ENCODE results near the gene SNTA1.

SNTA1 gene

DNA sequence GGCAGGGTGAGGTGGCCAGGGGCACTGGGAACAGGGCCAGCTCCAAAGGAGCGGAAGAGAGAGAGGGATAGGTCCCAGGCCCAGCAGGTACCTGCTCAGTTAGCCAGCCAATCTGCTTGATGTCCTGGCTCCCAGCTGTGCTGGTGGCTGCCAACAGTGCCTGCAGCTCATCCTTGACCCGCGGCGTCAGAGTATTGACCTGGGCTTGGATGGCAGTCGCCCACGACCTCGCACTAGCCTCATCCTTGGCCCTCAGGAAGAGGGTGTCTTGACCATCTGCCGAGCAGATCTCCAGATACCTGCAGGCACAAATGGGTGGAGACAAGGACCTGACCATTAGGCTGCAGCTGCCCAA, 31.1 kb downstream of the SNTA1 start:
- Histone ChIP-seq H3F3A (ENCODE audit: insufficient read depth) (0 out of 2 replicates have a peak, but pooled peaks cover 4% of the 10 kb centered on the region), H3K27me3 (ENCODE audit: low read length) (no peaks in the 10 kb centered on the region), H3K4me2 (ENCODE audit: low read depth, low read length, poor library complexity, severe bottlenecking) (no peak overlapping the region), H3K9me2 (replicated peaks; ENCODE audit: insufficient read depth, low read length) (no peaks in the 10 kb centered on the region), H2AFZ (ENCODE audit: low read depth, low read length, severe bottlenecking) (no peak overlapping the region), H3K9ac (ENCODE audit: low read length) (no peak overlapping the region), H3K4me3 (ENCODE audit: insufficient read depth, low read length, poor library complexity, severe bottlenecking) (no peak overlapping the region), H3K9me3 (ENCODE audit: insufficient read depth, low read length) (no peaks in the 10 kb centered on the region), H4K20me1 (ENCODE audit: low read depth, low read length) (no peaks in the 10 kb centered on the region), H3K36me3 (ENCODE audit: low read length) (no peaks in the 10 kb centered on the region), H3K27ac (ENCODE audit: low read depth, low read length) (no peak overlapping the region), H3K79me2 (ENCODE audit: insufficient read depth, low read length) (no peaks in the 10 kb centered on the region)
- TF ChIP-seq, protein P1, sequence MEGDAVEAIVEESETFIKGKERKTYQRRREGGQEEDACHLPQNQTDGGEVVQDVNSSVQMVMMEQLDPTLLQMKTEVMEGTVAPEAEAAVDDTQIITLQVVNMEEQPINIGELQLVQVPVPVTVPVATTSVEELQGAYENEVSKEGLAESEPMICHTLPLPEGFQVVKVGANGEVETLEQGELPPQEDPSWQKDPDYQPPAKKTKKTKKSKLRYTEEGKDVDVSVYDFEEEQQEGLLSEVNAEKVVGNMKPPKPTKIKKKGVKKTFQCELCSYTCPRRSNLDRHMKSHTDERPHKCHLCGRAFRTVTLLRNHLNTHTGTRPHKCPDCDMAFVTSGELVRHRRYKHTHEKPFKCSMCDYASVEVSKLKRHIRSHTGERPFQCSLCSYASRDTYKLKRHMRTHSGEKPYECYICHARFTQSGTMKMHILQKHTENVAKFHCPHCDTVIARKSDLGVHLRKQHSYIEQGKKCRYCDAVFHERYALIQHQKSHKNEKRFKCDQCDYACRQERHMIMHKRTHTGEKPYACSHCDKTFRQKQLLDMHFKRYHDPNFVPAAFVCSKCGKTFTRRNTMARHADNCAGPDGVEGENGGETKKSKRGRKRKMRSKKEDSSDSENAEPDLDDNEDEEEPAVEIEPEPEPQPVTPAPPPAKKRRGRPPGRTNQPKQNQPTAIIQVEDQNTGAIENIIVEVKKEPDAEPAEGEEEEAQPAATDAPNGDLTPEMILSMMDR (IDR thresholded peaks at IDR 0.05; ENCODE audit: insufficient read depth, low read length, poor library complexity, severe bottlenecking) = no peak
- TF ChIP-seq EZH2phosphoT487 (conservative IDR thresholded peaks at IDR 0.05; ENCODE audit: low read length) = no peak

DNA sequence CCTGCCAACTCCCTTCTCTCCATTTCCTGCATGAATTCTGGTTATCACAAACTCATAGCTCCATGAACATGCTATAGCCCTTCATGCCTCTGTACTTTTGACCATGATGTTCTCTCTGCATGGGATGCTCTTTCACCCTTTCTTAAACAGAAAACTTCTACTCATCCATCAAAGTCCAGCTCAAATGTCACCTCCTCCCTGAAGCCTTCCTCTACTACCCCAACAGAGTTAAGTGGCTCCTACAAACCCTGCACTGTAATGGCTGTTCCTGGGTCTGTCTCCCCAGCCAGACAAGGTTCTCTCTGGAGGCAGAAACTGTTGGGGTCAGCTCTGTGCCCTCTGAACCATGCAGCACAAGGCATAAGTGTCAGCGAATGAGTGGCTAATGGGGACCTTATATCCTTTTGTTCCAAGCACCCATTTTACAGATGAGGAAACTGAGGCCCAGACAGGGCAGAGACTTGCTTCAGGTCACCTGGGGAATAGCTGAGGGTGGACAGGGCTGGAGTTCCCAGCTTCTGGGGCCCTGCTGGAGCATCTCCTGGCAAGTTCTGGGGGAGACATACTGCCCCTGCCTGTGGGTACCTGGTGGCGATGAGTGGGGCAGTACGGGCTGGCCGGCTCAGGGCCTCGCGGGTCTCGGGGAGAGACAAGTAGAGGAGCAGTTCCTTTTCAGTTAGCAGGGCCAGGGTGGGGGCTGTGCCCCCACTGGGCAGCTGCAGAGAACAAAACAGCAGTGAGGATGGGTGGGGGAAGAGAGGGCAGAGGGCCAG, 31.7 kb downstream of the SNTA1 start:
- Histone ChIP-seq H2AFZ (ENCODE audit: low read depth, low read length, severe bottlenecking) (no peak overlapping the region), H3K27ac (ENCODE audit: low read depth, low read length) (no peak overlapping the region), H3K79me2 (ENCODE audit: insufficient read depth, low read length) (no peaks in the 10 kb centered on the region), H3K27me3 (ENCODE audit: low read length) (no peaks in the 10 kb centered on the region), H3K36me3 (ENCODE audit: low read length) (no peaks in the 10 kb centered on the region), H3F3A (ENCODE audit: insufficient read depth) (0 out of 2 replicates have a peak, but pooled peaks cover 4% of the 10 kb centered on the region), H3K9me2 (replicated peaks; ENCODE audit: insufficient read depth, low read length) (no peaks in the 10 kb centered on the region), H3K4me3 (ENCODE audit: insufficient read depth, low read length, poor library complexity, severe bottlenecking) (no peak overlapping the region), H3K9me3 (ENCODE audit: insufficient read depth, low read length) (no peaks in the 10 kb centered on the region), H3K9ac (ENCODE audit: low read length) (no peak overlapping the region), H3K4me2 (ENCODE audit: low read depth, low read length, poor library complexity, severe bottlenecking) (no peak overlapping the region), H4K20me1 (ENCODE audit: low read depth, low read length) (no peaks in the 10 kb centered on the region)
- TF ChIP-seq, protein P1 (IDR thresholded peaks at IDR 0.05; ENCODE audit: insufficient read depth, low read length, poor library complexity, severe bottlenecking) = no peak
- no peak for TF ChIP-seq EZH2phosphoT487 (conservative IDR thresholded peaks at IDR 0.05; ENCODE audit: low read length)

DNA sequence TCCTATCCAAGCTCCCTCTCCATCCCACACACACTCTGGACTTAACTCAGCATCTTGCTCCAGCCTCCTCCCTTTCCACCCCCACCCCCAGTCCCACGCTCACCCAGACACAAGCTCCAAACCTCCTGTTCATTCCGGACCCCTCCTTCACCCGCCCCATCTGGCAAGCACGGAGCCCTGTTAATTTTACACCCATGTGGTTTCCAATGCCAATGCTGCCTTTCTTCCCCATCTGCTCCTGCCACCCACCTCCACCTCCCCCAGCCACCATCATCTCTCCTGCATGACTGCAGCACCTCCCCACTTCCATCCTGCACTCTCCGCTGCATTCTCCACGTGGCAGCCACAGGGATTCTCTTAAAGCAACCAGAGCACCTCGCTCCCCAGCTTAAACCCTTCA, 32.3 kb downstream of the SNTA1 start:
- Histone ChIP-seq H3F3A (ENCODE audit: insufficient read depth) (0 out of 2 replicates have a peak, but pooled peaks cover 4% of the 10 kb centered on the region), H3K79me2 (ENCODE audit: insufficient read depth, low read length) (no peaks in the 10 kb centered on the region), H3K9ac (ENCODE audit: low read length) (no peak overlapping the region), H4K20me1 (ENCODE audit: low read depth, low read length) (no peaks in the 10 kb centered on the region), H3K4me3 (ENCODE audit: insufficient read depth, low read length, poor library complexity, severe bottlenecking) (no peak overlapping the region), H3K4me2 (ENCODE audit: low read depth, low read length, poor library complexity, severe bottlenecking) (no peak overlapping the region), H3K36me3 (ENCODE audit: low read length) (no peaks in the 10 kb centered on the region), H3K9me3 (ENCODE audit: insufficient read depth, low read length) (no peaks in the 10 kb centered on the region), H3K9me2 (replicated peaks; ENCODE audit: insufficient read depth, low read length) (no peaks in the 10 kb centered on the region), H3K27me3 (ENCODE audit: low read length) (no peaks in the 10 kb centered on the region), H2AFZ (ENCODE audit: low read depth, low read length, severe bottlenecking) (no peak overlapping the region), H3K27ac (ENCODE audit: low read depth, low read length) (no peak overlapping the region)
- TF ChIP-seq EZH2phosphoT487 (conservative IDR thresholded peaks at IDR 0.05; ENCODE audit: low read length) = no peak
- TF ChIP-seq, protein P1 (IDR thresholded peaks at IDR 0.05; ENCODE audit: insufficient read depth, low read length, poor library complexity, severe bottlenecking) = no peak
